ENCODE measurements around the gene PNCK.
"Not testable (repeated sequence)": the region's sequence is repeated elsewhere in the genome, so short reads cannot be mapped to it uniquely, and the experiment has no call there.

DNA sequence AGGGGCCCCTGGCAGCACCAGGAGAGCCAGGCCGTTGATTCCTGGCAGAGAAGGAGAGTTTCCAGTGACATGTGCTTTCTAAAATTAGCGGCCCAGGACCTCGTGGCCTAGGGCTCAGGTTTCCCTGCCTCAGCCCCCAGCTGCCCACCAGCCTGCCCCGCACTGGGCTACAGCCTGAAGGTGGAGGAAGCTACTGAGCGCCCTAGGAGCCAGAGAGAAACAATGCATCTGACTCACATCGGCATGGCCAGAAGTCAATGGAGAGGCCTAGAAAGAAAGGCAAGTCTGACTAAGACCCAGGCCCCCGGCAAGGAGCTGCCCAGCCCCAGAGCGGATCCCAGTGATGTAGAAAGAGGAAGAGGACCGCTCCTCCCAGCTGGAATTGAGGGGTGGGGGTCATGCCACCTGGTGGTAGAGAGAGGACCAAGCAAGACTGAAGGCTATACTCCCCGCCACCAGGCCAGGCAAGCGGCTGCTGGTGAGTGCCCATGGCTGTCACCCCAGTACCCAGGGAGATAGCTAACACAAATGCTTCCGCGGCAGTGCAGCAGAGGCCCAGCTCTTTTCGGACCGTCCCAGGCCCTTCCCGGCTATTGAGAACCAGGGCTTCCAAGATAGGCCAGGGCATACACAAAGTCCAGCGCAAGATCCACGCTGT, 31.9 kb upstream of the PNCK start:
- TF ChIP-seq POLR2A, TAF1, SPI1, POLR2AphosphoS5 (IDR thresholded peaks at IDR 0.05; ENCODE audit: low read depth, low read length): not testable (repeated sequence)
